CD4-positive, alpha-beta T cell (primary cell): ENCODE measurements around the gene ACADVL. TPM values are rescaled to one million over a fixed set of nuclear protein-coding genes. Genes with fewer than 3 reads are reported as not detected.

Experiments used
- ATAC-seq: fragments of 200-7000 bp; cut with Tn5 transposase; one replicate; pipeline ENCODE4 v1.10.0; 2022; ENCODE audit warnings: mild to moderate bottlenecking; ENCODE audit not compliant: poor library complexity
- CTCF ChIA-PET: fragments of 350-600 bp; sonication (Branson Sonifier 250); formaldehyde crosslinking; loops from one replicate; lab custom pipeline; 2021; ENCODE audit warnings: antibody characterized with exemption, inconsistent platforms; lab: Charles Lee
- POLR2A ChIA-PET: fragments of 350-600 bp; sonication (Branson Sonifier 250); formaldehyde crosslinking; loops from one replicate; lab custom pipeline; 2021; ENCODE audit warnings: antibody characterized with exemption, inconsistent platforms; lab: Charles Lee
- DNase-seq, 14 experiments: peaks; one replicate each; pipeline ENCODE4 v3.0.0-alpha.2; 2013 to 2020; ENCODE audit warnings: mixed read lengths in 2 of 14
- H3K27ac ChIP-seq, 2 donors: one replicate each; pipeline versions ENCODE4 v1.5.1 to v1.7.0; 2013; ENCODE audit warnings: low read length in 2 of 2, low read depth in 1 of 2, mild to moderate bottlenecking in 1 of 2
- H3K27me3 ChIP-seq, 2 experiments: 1 replicate in 1 of 2; 2 replicates in 1 of 2; pipeline versions ENCODE4 v1.6.1 to v1.7.0; 2013; ENCODE audit warnings: low read length in 2 of 2, control low read depth in 1 of 2, mild to moderate bottlenecking in 1 of 2, moderate library complexity in 1 of 2; ENCODE audit not compliant: insufficient read depth in 2 of 2, control insufficient read depth in 1 of 2
- H3K36me3 ChIP-seq: one replicate; pipeline ENCODE4 v1.6.1; 2013; ENCODE audit warnings: low read length, control low read depth; ENCODE audit not compliant: insufficient read depth
- H3K4me1 ChIP-seq: one replicate; pipeline ENCODE4 v1.6.1; 2013; ENCODE audit warnings: low read length, control low read depth; ENCODE audit not compliant: insufficient read depth
- H3K4me3 ChIP-seq: one replicate; pipeline ENCODE4 v1.5.1; 2013; ENCODE audit warnings: mild to moderate bottlenecking, low read length, moderate library complexity
- H3K9me3 ChIP-seq, 2 experiments: 1 replicate in 1 of 2; 2 replicates in 1 of 2; pipeline versions ENCODE4 v1.6.1 to v1.7.0; 2013; ENCODE audit warnings: low read length in 2 of 2, mild to moderate bottlenecking in 2 of 2, control low read depth in 1 of 2, moderate library complexity in 1 of 2; ENCODE audit not compliant: control insufficient read depth in 1 of 2, insufficient read depth in 1 of 2
- H3K27ac Mint-ChIP-seq: one replicate; pipeline ENCODE4 v1.8.0; 2020; ENCODE audit warnings: mixed read lengths
- H3K27me3 Mint-ChIP-seq: one replicate; pipeline ENCODE4 v1.8.0; 2021; ENCODE audit warnings: mixed read lengths
- H3K36me3 Mint-ChIP-seq: one replicate; pipeline ENCODE4 v1.8.0; 2021; ENCODE audit warnings: low read depth, mixed read lengths
- H3K4me1 Mint-ChIP-seq: one replicate; pipeline ENCODE4 v1.8.0; 2021; ENCODE audit warnings: low read depth, mixed read lengths
- H3K4me3 Mint-ChIP-seq: one replicate; pipeline ENCODE4 v1.8.0; 2020; ENCODE audit warnings: mild to moderate bottlenecking, mixed read lengths
- H3K9me3 Mint-ChIP-seq: one replicate; pipeline ENCODE4 v1.8.0; 2020; ENCODE audit warnings: mixed read lengths
- intact Hi-C, 2 experiments: fragments of 100-400 bp; cut with DNase I in 1 of 2; cut with micrococcal nuclease in 1 of 2; formaldehyde crosslinking; loops; one replicate each; pipeline versions ENCODE4 v1.15.1 to v1.9.0; 2023 to 2025; cut with DNase I, micrococcal nuclease
- total RNA-seq, 174 experiments: library from RNA in 2 of 174; stranded (reverse) in 2 of 174; gene quantifications; one replicate each; pipeline ENCODE4 v1.2.3 and lab custom pipeline; 2021 to 2026
- TF ChIP-seq, protein P1 (sequence below): fragments of 200-600 bp; IDR thresholded peaks from one replicate; pipeline ENCODE4 v1.8.0; 2022; ENCODE audit warnings: antibody characterized with exemption, mild to moderate bottlenecking

Gene ACADVL
- total RNA-seq, 2 experiments from 2014 or later, result 237 to 257 TPM

DNA sequence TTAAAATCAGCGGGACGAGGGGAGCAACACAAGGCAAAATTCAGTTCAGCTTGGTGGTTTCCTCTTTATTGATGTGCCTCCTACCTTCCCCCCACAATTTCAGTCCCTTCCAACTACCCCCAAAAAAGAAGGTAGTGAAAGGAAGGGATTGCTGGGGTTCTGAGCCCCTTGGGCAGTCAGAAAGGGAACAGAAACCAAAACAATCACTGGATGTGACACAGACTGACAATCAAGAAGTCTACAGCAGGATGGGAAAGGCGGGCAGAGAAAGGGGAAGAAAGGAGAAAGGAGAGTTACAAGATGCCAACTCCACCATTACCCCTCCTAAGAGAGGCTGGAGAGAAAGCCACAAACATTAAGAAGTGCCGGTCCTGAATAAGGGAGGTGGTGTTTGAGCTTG is 20.6 kb downstream of the ACADVL start:
- ATAC-seq (no peak), DNase-seq (peak in 2 of 14 experiments; percentile 49 to 51)
- TF ChIP-seq, protein P1, sequence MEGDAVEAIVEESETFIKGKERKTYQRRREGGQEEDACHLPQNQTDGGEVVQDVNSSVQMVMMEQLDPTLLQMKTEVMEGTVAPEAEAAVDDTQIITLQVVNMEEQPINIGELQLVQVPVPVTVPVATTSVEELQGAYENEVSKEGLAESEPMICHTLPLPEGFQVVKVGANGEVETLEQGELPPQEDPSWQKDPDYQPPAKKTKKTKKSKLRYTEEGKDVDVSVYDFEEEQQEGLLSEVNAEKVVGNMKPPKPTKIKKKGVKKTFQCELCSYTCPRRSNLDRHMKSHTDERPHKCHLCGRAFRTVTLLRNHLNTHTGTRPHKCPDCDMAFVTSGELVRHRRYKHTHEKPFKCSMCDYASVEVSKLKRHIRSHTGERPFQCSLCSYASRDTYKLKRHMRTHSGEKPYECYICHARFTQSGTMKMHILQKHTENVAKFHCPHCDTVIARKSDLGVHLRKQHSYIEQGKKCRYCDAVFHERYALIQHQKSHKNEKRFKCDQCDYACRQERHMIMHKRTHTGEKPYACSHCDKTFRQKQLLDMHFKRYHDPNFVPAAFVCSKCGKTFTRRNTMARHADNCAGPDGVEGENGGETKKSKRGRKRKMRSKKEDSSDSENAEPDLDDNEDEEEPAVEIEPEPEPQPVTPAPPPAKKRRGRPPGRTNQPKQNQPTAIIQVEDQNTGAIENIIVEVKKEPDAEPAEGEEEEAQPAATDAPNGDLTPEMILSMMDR, result no peak
- Mint-ChIP-seq H3K27me3 (peaks cover 4% of the 10 kb centered on the region), H3K36me3 (peaks cover 75% of the 10 kb centered on the region), H3K9me3 (no peaks in the 10 kb centered on the region), H3K27ac (peak overlapping the region; percentile 93), H3K4me1 (peaks cover 48% of the 10 kb centered on the region), H3K4me3 (peak overlapping the region; percentile 94)
- Histone ChIP-seq H3K4me1 (peaks cover 53% of the 10 kb centered on the region), H3K27me3 (no peaks in the 10 kb centered on the region), H3K9me3 (no peaks in the 10 kb centered on the region), H3K4me3 (peak overlapping the region; percentile 93), H3K27ac (peak overlapping the region; percentile 14 to 85), H3K36me3 (peaks cover 40% of the 10 kb centered on the region)
- intact Hi-C loops, result no loop called here
- ChIA-PET CTCF (interaction anchor here (1.2 to 3.8 kb wide), 2 partner anchors 20 to 56 kb away, joined by 5 to 20 read pairs; partner anchors contain the start of genes ACADVL and DLG4), POLR2A (interaction anchor here (0.6 to 17.0 kb wide), 8 partner anchors 10 to 446 kb away, joined by 3 to 234 read pairs (median 11); partner anchors contain the start of genes ACADVL, ACAP1, CTDNEP1 and DLG4)

DNA sequence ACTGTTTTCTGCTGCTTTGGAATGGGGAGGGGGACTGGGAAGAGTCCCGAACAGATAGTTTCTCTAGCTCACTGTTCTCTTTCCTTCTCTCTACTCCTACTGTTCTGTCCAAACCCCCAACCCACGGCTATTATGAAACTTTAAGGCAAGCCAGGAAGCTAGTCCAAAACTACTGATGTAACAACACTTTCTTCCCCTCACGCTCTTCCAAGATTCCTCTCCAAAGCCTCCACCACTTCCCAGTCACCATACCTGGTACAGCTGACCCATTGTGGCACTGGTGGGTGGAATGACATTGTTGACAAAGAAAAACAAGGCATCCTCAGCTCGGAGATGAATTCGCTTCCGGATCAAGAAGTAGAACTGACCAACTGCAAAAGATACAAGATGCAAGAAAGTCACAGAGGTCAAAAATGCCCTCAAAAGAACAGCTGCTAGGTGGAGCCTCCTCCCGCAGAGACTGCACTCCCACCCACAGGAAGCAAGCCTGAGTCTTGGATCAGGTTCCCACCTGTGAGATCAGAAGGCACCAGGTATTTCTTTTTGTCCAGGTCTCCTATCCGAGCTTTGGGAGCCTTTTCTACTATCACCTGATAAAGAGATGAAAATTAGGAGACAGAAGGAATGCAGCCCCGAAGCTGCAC is 21.5 kb downstream of the ACADVL start:
- intact Hi-C loops, result loop anchor here in 1 of 2 experiments (1.0 kb wide), 1 partner anchor 10 kb away; the partner anchor contains the start of gene CTDNEP1
- ChIA-PET CTCF (interaction anchor here (0.7 to 3.8 kb wide), 4 partner anchors 21 to 195 kb away, joined by 3 to 20 read pairs (median 4); partner anchors contain the start of genes ACADVL and DLG4), POLR2A (interaction anchor here (0.6 to 17.0 kb wide), 10 partner anchors 9 to 362 kb away, joined by 3 to 234 read pairs (median 8); partner anchors contain the start of genes ACADVL, CTDNEP1, DLG4 and ELP5)
- Histone ChIP-seq H3K9me3 (no peaks in the 10 kb centered on the region), H3K36me3 (peaks cover 38% of the 10 kb centered on the region), H3K4me1 (peaks cover 45% of the 10 kb centered on the region), H3K27me3 (no peaks in the 10 kb centered on the region), H3K4me3 (peak overlapping the region; percentile 77), H3K27ac (peak overlapping the region; percentile 85 to 97)
- DNase-seq (no peak), ATAC-seq (no peak)
- H3K9me3 Mint-ChIP-seq, result no peaks in the 10 kb centered on the region
- TF ChIP-seq, protein P1, result no peak
- H3K4me3 Mint-ChIP-seq, result peak overlapping the region; percentile 94
- peaks cover 48% of the 10 kb centered on the region for H3K4me1 Mint-ChIP-seq
- H3K27ac Mint-ChIP-seq, result peak overlapping the region; percentile 93
- peaks cover 4% of the 10 kb centered on the region for H3K27me3 Mint-ChIP-seq
- peaks cover 74% of the 10 kb centered on the region for H3K36me3 Mint-ChIP-seq

DNA sequence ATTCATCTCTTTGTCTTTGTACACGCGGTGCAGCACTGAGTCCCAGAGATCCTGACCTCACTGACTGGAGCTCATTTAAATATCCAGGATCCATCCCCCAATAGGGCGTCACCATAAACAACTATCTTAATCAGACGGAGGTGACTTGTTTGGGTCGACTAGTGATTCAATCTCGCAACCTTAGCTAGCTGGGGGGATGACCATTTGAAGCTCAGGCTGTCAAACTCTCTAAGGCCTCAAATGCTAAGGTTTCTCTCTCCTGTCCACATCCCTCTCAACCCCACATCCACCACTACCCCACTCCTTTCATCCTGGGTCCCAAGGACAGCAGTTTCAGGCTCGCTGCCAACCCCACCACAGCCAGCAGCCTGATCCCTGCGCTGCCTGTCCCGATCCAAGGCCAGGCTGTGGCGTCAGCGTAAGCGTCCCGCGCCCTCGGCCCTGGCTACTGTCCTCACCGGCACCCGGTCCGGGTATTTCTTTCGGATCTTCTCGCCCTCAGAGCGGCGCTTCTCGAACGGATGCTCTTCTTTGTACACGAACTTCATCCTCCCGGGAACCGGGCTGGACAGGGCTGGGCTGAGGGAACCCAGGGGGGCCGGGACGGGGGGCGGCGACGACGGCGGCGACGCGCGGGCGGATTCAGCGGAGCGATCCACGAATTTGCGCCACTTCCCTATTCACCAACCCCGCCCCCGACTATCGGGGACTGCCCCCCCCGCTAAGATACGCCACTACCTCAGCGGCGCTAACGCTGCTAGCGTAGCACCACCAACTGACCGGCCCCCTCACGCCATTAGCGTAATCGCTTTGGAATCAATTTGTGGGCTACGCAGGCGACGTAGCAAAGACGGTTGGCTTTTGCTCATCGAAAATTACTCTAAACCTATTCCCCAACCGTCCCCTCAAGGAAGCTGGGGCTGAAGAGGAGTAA is 22.3 kb downstream of the ACADVL start, which contains the start of gene GABARAP:
GABARAP (minus strand) TSS at position 667 of the 934 bp plus-strand sequence; CDS start at position 548, 119 bp downstream.
- Mint-ChIP-seq H3K27ac (peak within 1 kb of the TSS; percentile 93), H3K9me3 (no peaks in the 10 kb centered on the region), H3K4me3 (peak within 1 kb of the TSS; percentile 94), H3K4me1 (peaks cover 44% of the 10 kb centered on the region), H3K36me3 (peaks cover 74% of the 10 kb centered on the region), H3K27me3 (peaks cover 4% of the 10 kb centered on the region)
- intact Hi-C loops, result loop anchor here (1.0 kb wide), 3 partner anchors 9 to 28 kb away; partner anchors contain the start of genes CTDNEP1 (in 1 of the 2) and ELP5 (in 1 of the 2)
- Histone ChIP-seq H3K9me3 (no peaks in the 10 kb centered on the region), H3K36me3 (peaks cover 40% of the 10 kb centered on the region), H3K4me3 (peak within 1 kb of the TSS; percentile 77), H3K27me3 (no peaks in the 10 kb centered on the region), H3K27ac (peak within 1 kb of the TSS; percentile 85 to 97), H3K4me1 (peaks cover 37% of the 10 kb centered on the region)
- peak; percentile 83 to 96 (median 94) for DNase-seq
- TF ChIP-seq, protein P1, result no peak
- CTCF ChIA-PET, result interaction anchor here (0.7 to 3.8 kb wide), 8 partner anchors 10 to 196 kb away, joined by 3 to 20 read pairs (median 4); partner anchors contain the start of genes ACADVL, CTDNEP1, DLG4 and ELP5
- ATAC-seq, result peak; percentile 39
- POLR2A ChIA-PET, result interaction anchor here (0.6 to 17.0 kb wide), 30 partner anchors 8 to 601 kb away, joined by 3 to 234 read pairs (median 4); partner anchors contain the start of genes ACADVL, ACAP1, CLDN7 and CTDNEP1
